ENCODE data around the gene PRMT5. TPM values are rescaled to one million over a fixed set of nuclear protein-coding genes. Genes with fewer than 3 reads are reported as not detected.

The PRMT5 gene
- total RNA-seq, 1 donor from 2014 or later, result 59.0 TPM

GRCh38 chr14:22883173-22883976 is 45.8 kb downstream of the PRMT5 start, which contains the start of gene REM2:
Gene REM2 (plus strand): TSS chr14:22883222. CDS start chr14:22883288, 66 bp downstream.
- no peak for TF ChIP-seq CTCF (IDR thresholded peaks at IDR 0.05; ENCODE audit: borderline replicate concordance)
- H3K36me3 ChIP-seq, result peaks cover 9% of the 10 kb centered on the region
- no peaks in the 10 kb centered on the region for H3K9me3 ChIP-seq (replicated peaks)
- no peak for DNase-seq
- no peak within 1 kb of the TSS for H3K27ac ChIP-seq (replicated peaks)
- peaks cover 19% of the 10 kb centered on the region for H3K27me3 ChIP-seq (ENCODE audit: low read depth)
- H3K4me1 ChIP-seq, result peaks cover 20% of the 10 kb centered on the region
- H3K4me3 ChIP-seq, result no peak within 1 kb of the TSS
- intact Hi-C loops (cut with micrococcal nuclease), result no loop called here

- Histone ChIP-seq H3K27ac (replicated peaks) (no peak overlapping the region), H3K4me3 (no peak overlapping the region), H3K4me1 (peaks cover 16% of the 10 kb centered on the region), H3K36me3 (peaks cover 17% of the 10 kb centered on the region), H3K27me3 (ENCODE audit: low read depth) (peaks cover 19% of the 10 kb centered on the region), H3K9me3 (replicated peaks) (no peaks in the 10 kb centered on the region)
- intact Hi-C loops (cut with micrococcal nuclease), result no loop called here
- TF ChIP-seq CTCF (IDR thresholded peaks at IDR 0.05; ENCODE audit: borderline replicate concordance), result no peak
- DNase-seq, result no peak
These were observed 46.5 kb downstream of the PRMT5 start for GRCh38 chr14:22882529-22883172.

GRCh38 chr14:22882064-22882463 is 47.1 kb downstream of the PRMT5 start:
- H3K9me3 ChIP-seq (replicated peaks), result no peaks in the 10 kb centered on the region
- H3K27me3 ChIP-seq (ENCODE audit: low read depth), result peaks cover 19% of the 10 kb centered on the region
- no peak overlapping the region for H3K4me3 ChIP-seq
- H3K27ac ChIP-seq (replicated peaks), result no peak overlapping the region
- no peak for DNase-seq
- peaks cover 22% of the 10 kb centered on the region for H3K36me3 ChIP-seq
- TF ChIP-seq CTCF (IDR thresholded peaks at IDR 0.05; ENCODE audit: borderline replicate concordance), result no peak
- peaks cover 10% of the 10 kb centered on the region for H3K4me1 ChIP-seq
- intact Hi-C loops (cut with micrococcal nuclease), result no loop called here

- no peak overlapping the region for H3K27ac ChIP-seq (replicated peaks)
- intact Hi-C loops (cut with micrococcal nuclease), result no loop called here
- peaks cover 57% of the 10 kb centered on the region for H3K36me3 ChIP-seq
- DNase-seq, result no peak
- H3K27me3 ChIP-seq (ENCODE audit: low read depth), result peaks cover 5% of the 10 kb centered on the region
- H3K9me3 ChIP-seq (replicated peaks), result no peaks in the 10 kb centered on the region
- peaks cover 20% of the 10 kb centered on the region for H3K4me1 ChIP-seq
- no peak overlapping the region for H3K4me3 ChIP-seq
- TF ChIP-seq CTCF (IDR thresholded peaks at IDR 0.05; ENCODE audit: borderline replicate concordance), result no peak
These were observed 50.6 kb downstream of the PRMT5 start for GRCh38 chr14:22878271-22879246.

GRCh38 chr14:22877000-22877501 is 52.1 kb downstream of the PRMT5 start:
- Histone ChIP-seq H3K36me3 (peaks cover 63% of the 10 kb centered on the region), H3K27ac (replicated peaks) (no peak overlapping the region), H3K4me1 (peaks cover 35% of the 10 kb centered on the region), H3K4me3 (no peak overlapping the region), H3K9me3 (replicated peaks) (no peaks in the 10 kb centered on the region), H3K27me3 (ENCODE audit: low read depth) (no peaks in the 10 kb centered on the region)
- DNase-seq, result no peak
- TF ChIP-seq CTCF (IDR thresholded peaks at IDR 0.05; ENCODE audit: borderline replicate concordance), result no peak
- intact Hi-C loops (cut with micrococcal nuclease), result no loop called here

Measured in left ventricle myocardium inferior (tissue), 1 donor.